ENCODE results near the gene CLDN9.

GRCh38 chr16:2967721-2968161 lies 45.0 kb upstream of the CLDN9 start:
- TF ChIP-seq YY1 (IDR thresholded peaks at IDR 0.05; ENCODE audit: insufficient read depth, insufficient read length) (no peak), SUZ12 (IDR thresholded peaks at IDR 0.05; ENCODE audit: extremely low read depth, insufficient read depth, insufficient read length) (no peak), ZNF274 (IDR thresholded peaks at IDR 0.05; ENCODE audit: low read depth, low read length) (no peak)
